Ishikawa (cell line): Measurements from ENCODE around the gene SPECC1.

Source experiments
- CEBPB ChIP-seq: IDR thresholded peaks from 2 replicates; pipeline ENCODE4 v1.6.1; 2012
- CREB1 ChIP-seq: IDR thresholded peaks from 2 replicates; pipeline ENCODE4 v1.6.1; 2012; ENCODE audit warnings: low read depth
- EGR1 ChIP-seq: IDR thresholded peaks from 2 replicates; pipeline ENCODE4 v1.6.1; 2012
- EP300 ChIP-seq: IDR thresholded peaks from 2 replicates; pipeline ENCODE4 v1.6.1; 2012; ENCODE audit warnings: borderline replicate concordance
- FOXM1 ChIP-seq: IDR thresholded peaks from 2 replicates; pipeline ENCODE4 v1.6.1; 2012; ENCODE audit warnings: low read depth, borderline replicate concordance
- NFIC ChIP-seq: IDR thresholded peaks from 2 replicates; pipeline ENCODE4 v1.6.1; 2012
- RAD21 ChIP-seq: IDR thresholded peaks from 2 replicates; pipeline ENCODE4 v1.6.1; 2012; ENCODE audit warnings: low read depth
- TAF1 ChIP-seq: IDR thresholded peaks from 2 replicates; pipeline ENCODE4 v1.6.1; 2012; ENCODE audit warnings: low read depth, mild to moderate bottlenecking
- TCF12 ChIP-seq: IDR thresholded peaks from 2 replicates; pipeline ENCODE4 v1.6.1; 2012; ENCODE audit warnings: low read depth
- TEAD4 ChIP-seq: IDR thresholded peaks from 2 replicates; pipeline ENCODE4 v1.6.1; 2012
- YY1 ChIP-seq: IDR thresholded peaks from 2 replicates; pipeline ENCODE4 v1.6.1; 2012; ENCODE audit warnings: low read depth
- ZBTB7A ChIP-seq: IDR thresholded peaks from 2 replicates; pipeline ENCODE4 v1.6.1; 2012; ENCODE audit warnings: low read depth
- TF ChIP-seq, protein P1 (sequence below): IDR thresholded peaks from 2 replicates; pipeline ENCODE4 v1.6.1; 2012; ENCODE audit warnings: low read depth, mild to moderate bottlenecking
- TF ChIP-seq, protein P2 (sequence below): IDR thresholded peaks from 2 replicates; pipeline ENCODE4 v1.6.1; 2012
- TF ChIP-seq, protein P3 (sequence below): IDR thresholded peaks from 2 replicates; pipeline ENCODE4 v1.6.1; 2012

SPECC1 gene

DNA sequence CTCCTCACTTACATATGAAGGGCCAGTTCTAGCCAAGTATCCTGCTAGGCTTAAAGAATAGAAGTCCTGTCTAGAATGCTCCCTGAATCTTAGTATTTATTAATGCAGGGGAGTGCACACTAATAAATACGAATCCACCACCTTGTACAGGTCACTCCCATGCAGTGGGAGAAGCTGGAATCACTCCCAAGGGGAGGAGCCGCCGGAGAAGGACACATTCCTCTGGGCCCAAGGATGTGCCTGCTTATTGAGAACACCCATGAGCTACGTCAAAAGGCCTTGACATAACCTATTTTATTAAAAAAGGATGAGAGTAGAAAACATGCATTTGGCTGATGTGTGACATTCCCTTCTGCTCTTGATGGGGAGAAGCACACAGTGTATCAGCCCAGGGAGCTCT lies 223.5 kb downstream of the SPECC1 start:
- TF ChIP-seq, protein P1, sequence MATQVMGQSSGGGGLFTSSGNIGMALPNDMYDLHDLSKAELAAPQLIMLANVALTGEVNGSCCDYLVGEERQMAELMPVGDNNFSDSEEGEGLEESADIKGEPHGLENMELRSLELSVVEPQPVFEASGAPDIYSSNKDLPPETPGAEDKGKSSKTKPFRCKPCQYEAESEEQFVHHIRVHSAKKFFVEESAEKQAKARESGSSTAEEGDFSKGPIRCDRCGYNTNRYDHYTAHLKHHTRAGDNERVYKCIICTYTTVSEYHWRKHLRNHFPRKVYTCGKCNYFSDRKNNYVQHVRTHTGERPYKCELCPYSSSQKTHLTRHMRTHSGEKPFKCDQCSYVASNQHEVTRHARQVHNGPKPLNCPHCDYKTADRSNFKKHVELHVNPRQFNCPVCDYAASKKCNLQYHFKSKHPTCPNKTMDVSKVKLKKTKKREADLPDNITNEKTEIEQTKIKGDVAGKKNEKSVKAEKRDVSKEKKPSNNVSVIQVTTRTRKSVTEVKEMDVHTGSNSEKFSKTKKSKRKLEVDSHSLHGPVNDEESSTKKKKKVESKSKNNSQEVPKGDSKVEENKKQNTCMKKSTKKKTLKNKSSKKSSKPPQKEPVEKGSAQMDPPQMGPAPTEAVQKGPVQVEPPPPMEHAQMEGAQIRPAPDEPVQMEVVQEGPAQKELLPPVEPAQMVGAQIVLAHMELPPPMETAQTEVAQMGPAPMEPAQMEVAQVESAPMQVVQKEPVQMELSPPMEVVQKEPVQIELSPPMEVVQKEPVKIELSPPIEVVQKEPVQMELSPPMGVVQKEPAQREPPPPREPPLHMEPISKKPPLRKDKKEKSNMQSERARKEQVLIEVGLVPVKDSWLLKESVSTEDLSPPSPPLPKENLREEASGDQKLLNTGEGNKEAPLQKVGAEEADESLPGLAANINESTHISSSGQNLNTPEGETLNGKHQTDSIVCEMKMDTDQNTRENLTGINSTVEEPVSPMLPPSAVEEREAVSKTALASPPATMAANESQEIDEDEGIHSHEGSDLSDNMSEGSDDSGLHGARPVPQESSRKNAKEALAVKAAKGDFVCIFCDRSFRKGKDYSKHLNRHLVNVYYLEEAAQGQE: no peak
- TF ChIP-seq TEAD4 (no peak), FOXM1 (no peak)

DNA sequence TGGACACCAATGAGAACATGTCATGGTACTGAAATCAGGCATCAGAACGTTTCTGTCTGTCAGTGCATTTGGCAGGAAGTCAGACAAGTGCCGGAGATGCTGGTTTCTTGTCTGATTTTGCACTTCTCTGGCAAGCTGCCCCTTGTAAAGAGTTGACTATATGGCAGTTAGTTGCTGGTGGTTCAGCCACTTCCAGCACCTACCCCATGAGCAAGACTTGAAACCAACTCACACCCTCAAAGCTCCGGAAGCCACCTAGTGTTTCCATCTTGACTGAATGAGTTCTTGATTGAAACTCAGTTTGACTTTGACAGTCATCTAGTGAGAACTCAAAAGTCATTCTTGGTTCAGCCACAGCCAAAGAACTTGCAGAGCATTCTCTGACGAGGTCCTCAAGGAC lies 225.1 kb downstream of the SPECC1 start:
- no peak for TF ChIP-seq ZBTB7A
- TF ChIP-seq CEBPB: no peak
- no peak for TF ChIP-seq TEAD4
- no peak for TF ChIP-seq NFIC
- TF ChIP-seq CREB1: no peak
- TF ChIP-seq, protein P2, sequence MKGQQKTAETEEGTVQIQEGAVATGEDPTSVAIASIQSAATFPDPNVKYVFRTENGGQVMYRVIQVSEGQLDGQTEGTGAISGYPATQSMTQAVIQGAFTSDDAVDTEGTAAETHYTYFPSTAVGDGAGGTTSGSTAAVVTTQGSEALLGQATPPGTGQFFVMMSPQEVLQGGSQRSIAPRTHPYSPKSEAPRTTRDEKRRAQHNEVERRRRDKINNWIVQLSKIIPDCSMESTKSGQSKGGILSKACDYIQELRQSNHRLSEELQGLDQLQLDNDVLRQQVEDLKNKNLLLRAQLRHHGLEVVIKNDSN: no peak
- no peak for TF ChIP-seq EGR1
- TF ChIP-seq EP300: no peak
- no peak for TF ChIP-seq FOXM1
- no peak for TF ChIP-seq TCF12
- no peak for TF ChIP-seq RAD21
- TF ChIP-seq, protein P3, sequence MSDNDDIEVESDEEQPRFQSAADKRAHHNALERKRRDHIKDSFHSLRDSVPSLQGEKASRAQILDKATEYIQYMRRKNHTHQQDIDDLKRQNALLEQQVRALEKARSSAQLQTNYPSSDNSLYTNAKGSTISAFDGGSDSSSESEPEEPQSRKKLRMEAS: no peak
- TF ChIP-seq TAF1: no peak
- TF ChIP-seq, protein P1: no peak
- no peak for TF ChIP-seq YY1

DNA sequence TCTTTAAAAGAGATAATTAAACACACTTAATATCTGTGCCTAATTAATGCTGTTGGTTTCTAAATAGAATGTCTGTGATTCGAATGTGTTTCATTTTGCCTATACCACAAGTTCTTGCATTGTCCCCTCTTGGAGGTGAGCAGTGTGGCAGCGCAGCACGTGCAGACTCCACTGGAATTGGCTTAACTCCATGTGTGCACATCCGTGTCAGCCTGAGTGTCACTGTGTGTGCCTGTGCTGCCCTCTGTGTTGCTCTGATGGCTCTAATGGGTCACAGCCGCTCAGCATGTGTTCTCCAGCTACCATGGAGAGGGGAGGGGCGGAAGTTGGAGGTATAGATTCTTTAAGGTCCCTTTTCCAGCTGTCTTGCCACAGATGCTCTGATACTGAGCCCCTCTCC lies 226.6 kb downstream of the SPECC1 start:
- TF ChIP-seq YY1 (no peak), TEAD4 (no peak), EGR1 (no peak), NFIC (no peak), RAD21 (no peak), CREB1 (no peak), ZBTB7A (no peak), EP300 (no peak), FOXM1 (no peak), CEBPB (no peak), TAF1 (no peak)
- TF ChIP-seq, protein P3: no peak
- TF ChIP-seq, protein P1: no peak
- TF ChIP-seq, protein P2: no peak

DNA sequence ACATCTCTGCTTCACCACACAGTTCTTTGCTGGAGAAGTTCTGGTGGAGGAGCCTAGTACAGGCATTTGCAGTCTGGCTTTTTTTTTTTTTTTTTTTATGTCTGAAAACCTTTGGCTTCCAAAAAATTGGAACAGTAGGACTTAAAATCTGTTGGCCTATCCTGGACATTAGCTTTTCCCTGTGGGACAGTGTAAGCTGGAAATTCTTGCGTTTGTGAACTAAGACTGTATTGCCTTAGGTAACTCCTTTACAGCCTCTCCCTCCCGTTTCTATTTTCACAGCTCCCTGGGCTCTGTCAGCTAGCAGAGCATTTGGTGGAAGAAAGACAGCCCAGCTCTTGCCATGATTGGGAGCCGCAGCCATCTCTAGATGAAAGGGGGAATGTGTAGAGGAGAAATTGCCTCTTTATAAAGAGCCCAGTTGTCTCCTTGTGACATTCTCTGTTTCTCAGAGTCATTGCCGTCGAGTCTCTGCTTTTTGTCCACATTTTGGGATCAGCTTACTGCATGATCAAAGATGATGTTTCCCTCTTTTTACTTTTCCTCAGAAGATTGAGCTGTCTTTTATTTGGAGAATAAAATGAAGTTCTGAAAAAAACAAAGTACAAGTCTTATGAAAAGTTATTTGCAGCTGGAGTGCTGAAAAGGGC lies 227.5 kb downstream of the SPECC1 start:
- TF ChIP-seq, protein P2: no peak
- no peak for TF ChIP-seq FOXM1
- TF ChIP-seq EP300: no peak
- TF ChIP-seq TCF12: no peak
- TF ChIP-seq, protein P3: no peak
- no peak for TF ChIP-seq RAD21
- no peak for TF ChIP-seq YY1
- TF ChIP-seq ZBTB7A: no peak
- no peak for TF ChIP-seq CEBPB
- no peak for TF ChIP-seq EGR1
- TF ChIP-seq CREB1: no peak
- no peak for TF ChIP-seq TEAD4
- TF ChIP-seq NFIC: no peak
- TF ChIP-seq, protein P1: no peak
- no peak for TF ChIP-seq TAF1
